ENCODE measurements around the gene COL12A1.

- TF ChIP-seq CTCF (IDR thresholded peaks at IDR 0.05) = no peak
- no peak for TF ChIP-seq EZH2 (IDR thresholded peaks at IDR 0.05; ENCODE audit: borderline replicate concordance, insufficient read depth, low read depth, low read length, poor library complexity, severe bottlenecking)
Measured at GRCh38 chr6:75154973-75155372, 50.9 kb downstream of the COL12A1 start.

All from B cell (primary cell).